GM15510 (cell line): ENCODE results near the gene SSX4B.
"Not testable (repeated sequence)": the region's sequence is repeated elsewhere in the genome, so short reads cannot be mapped to it uniquely, and the experiment has no call there.

Source experiments
- POLR2A ChIP-seq: IDR thresholded peaks from 3 replicates; pipeline ENCODE4 v1.6.1; 2011; ENCODE audit warnings: borderline replicate concordance; ENCODE audit not compliant: insufficient read length; ENCODE audit errors: extremely low read depth

SSX4B gene

GRCh38 chrX:48411860-48412259 lies at the start of gene SSX4B:
TSS of gene SSX4B (minus strand) at chrX:48411960. CDS start at chrX:48411372, 588 bp downstream.
- TF ChIP-seq POLR2A = not testable (repeated sequence)

DNA sequence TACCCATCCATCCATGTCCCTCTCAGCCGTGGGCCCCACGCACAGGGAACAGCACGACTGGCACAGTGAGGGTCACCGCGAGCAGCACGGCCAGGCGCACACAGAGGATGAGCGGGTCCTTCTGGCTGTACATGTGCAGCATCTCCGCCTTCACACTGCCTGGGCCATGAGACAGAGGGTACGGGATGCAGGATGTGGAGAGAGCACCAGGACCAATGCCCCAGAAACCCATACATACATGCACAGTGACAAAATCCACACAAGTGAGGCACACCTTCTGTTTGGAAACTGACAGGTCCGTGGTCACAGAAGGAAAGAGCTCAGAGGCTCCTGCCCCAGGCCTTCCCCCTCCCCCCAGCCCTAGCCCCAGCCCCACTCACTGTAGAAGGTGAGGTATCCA lies 48.8 kb upstream of the SSX4B start:
- TF ChIP-seq POLR2A = no peak

DNA sequence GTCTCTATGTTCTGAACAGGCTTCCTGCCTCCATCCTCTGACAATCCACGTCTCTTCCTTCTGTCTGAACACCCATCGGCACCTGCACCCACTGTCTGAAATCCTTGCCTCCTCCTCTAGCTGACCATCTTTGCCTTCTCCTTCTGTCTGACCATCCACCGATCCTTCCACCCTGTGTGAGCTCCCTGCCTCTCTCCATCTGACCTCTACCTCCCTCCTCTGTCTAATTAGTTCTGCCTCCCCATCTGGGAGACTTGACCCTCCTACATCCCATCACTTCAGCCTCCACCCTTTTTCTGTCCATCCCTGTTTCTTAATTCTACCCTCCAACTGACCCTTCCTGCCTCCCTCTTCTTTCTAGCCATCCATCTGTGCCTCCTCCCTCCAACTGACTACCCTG lies 48.3 kb upstream of the SSX4B start:
- TF ChIP-seq POLR2A = no peak

DNA sequence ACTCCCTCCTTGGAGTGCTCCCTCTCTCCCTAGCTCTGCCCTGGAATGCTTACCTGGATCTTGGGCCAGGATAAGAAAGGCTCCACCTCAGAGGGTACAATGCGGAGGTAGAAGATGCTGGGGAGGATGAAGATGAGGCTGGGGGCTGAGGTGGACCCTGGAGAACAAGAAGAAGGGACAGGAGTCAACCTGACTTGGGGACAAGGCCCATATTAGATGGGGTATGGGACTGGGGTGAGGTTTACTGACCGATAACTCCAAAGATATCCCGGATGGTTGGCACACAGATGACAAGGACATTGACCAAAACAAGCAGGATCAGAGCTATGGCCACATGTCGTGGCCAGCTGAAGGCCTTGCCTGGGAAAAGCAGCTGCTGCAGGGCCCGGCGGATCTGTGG lies 47.7 kb upstream of the SSX4B start:
- no peak for TF ChIP-seq POLR2A

DNA sequence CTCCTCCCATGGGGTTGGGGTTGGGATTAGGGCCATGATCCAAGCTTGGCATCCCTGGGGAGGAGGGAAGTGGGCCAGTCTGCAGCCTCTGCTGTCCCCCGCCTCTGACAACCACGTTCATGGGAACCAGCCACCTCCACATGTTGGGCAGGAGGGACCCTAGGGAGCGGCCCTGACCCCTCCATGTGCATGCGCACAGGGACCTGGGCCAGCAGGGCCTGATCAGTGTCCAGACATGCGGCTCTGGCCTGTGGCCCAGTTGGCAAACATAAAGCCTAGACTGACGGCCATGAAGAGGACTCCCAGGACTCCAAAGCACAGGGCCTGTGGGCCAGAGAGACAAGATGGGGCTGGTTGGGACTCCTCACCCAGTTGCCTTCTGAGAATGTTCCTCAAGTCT lies 47.0 kb upstream of the SSX4B start:
- TF ChIP-seq POLR2A = no peak

DNA sequence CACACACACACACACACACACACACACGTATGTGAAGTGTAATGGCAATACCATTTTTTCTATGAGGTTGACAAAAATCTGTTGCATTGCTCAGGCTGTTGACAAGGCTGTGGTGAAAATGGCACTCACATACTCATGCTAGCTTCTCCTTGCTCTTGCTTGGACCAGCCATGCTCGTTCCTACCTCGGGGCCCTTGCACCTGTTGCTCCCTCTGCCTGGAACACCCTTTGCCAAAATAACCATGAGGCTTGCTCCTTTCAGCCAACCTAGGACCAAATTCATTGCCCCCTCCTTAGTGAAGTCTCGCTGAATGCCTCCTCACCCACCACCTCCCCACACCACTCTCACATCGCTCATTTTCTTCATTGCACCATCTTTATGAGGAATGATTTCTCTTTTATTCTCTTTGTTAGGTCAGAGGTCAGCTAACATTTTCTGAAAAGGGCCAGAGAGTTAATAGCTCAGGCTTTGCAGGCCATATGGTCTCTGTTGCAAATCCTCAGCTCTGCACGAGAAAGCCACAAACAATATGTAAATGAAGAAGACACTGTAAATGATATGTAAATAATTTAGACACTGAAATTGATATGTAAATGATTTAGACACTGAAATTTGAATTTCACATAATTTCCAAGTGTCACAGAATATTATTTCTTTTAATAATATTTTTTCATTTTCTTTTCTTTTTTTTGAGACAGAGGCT lies 45.0 kb upstream of the SSX4B start:
- TF ChIP-seq POLR2A = no peak

- TF ChIP-seq POLR2A = no peak
These were observed 39.9 kb upstream of the SSX4B start for GRCh38 chrX:48451708-48452107.

DNA sequence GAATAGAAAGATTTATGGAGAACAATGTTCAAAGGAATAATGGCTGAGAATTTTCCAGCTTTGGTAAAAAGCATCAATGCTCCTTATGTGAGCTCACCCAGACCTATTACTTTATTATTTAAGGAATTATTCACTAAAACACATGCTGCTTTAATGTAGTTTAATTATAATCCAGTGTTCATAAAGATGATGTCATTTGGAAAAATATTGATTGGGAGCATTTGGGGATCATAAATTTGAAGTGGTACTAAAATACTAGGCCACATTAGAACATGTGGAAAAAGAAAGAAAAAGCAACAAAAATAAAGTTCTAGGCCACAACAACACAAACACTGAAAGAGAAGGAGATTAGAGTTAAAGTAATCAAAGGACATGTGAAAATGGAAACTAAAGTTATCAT lies 38.3 kb upstream of the SSX4B start:
- no peak for TF ChIP-seq POLR2A

GRCh38 chrX:48383239-48383638 lies 28.5 kb downstream of the SSX4B start, which contains the start of gene SSX4:
TSS of gene SSX4 (plus strand) at chrX:48383539. CDS start at chrX:48384054, 515 bp downstream.
- not testable (repeated sequence) for TF ChIP-seq POLR2A

GRCh38 chrX:48357681-48358080 lies 54.1 kb downstream of the SSX4B start:
- no peak for TF ChIP-seq POLR2A

GRCh38 chrX:48356315-48357094 lies 55.3 kb downstream of the SSX4B start, which contains the start of gene SSX3:
TSS of gene SSX3 (minus strand) at chrX:48356703. CDS start at chrX:48355249, 1,454 bp downstream.
- TF ChIP-seq POLR2A = not testable (repeated sequence)
